ENCODE results near the gene BCAS3.

DNA sequence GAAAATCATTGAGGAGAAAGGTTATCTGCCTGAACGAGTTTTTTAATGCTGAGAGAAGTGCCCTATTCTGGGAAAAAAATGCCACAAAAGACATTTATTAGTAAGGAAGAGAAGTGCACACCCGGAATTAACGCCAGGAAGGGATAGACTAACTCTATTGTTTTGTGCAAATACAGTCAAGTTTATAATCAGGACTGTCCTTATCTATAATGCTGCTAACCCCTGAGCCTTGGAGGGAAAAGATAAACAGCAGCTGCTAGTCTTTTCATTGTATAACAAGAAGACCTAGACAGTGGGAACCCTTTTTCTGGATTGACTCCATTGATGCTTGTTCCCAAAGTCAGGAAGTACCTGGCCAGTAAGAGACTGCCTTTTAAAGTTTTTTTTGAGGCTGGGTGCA, 26.5 kb downstream of the BCAS3 start:
- TF ChIP-seq POLR2A (IDR thresholded peaks at IDR 0.05), result no peak
- TF ChIP-seq, protein P1, sequence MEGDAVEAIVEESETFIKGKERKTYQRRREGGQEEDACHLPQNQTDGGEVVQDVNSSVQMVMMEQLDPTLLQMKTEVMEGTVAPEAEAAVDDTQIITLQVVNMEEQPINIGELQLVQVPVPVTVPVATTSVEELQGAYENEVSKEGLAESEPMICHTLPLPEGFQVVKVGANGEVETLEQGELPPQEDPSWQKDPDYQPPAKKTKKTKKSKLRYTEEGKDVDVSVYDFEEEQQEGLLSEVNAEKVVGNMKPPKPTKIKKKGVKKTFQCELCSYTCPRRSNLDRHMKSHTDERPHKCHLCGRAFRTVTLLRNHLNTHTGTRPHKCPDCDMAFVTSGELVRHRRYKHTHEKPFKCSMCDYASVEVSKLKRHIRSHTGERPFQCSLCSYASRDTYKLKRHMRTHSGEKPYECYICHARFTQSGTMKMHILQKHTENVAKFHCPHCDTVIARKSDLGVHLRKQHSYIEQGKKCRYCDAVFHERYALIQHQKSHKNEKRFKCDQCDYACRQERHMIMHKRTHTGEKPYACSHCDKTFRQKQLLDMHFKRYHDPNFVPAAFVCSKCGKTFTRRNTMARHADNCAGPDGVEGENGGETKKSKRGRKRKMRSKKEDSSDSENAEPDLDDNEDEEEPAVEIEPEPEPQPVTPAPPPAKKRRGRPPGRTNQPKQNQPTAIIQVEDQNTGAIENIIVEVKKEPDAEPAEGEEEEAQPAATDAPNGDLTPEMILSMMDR (IDR thresholded peaks at IDR 0.05), result no peak

Data from ovary (tissue), 3 donors.